Activated T-cell treated with anti-CD3 and anti-CD28 coated beads, Interleukin-2, amount 50 U/mL, for 48 hours (primary cell): ENCODE measurements around the gene MATN1.

Experiments used
- DNase-seq, 2 experiments: peaks; one replicate each; pipeline ENCODE4 v3.0.0-alpha.2; 2020

MATN1 gene

GRCh38 chr1:30730346-30731108 is 7.1 kb upstream of the MATN1 start:
- no peak for DNase-seq

- DNase-seq, result no peak
Observed at GRCh38 chr1:30729901-30730300, 6.5 kb upstream of the MATN1 start.

GRCh38 chr1:30728832-30729638 is 5.7 kb upstream of the MATN1 start:
- no peak for DNase-seq

- no peak for DNase-seq
Observed at GRCh38 chr1:30728340-30728739, 5.0 kb upstream of the MATN1 start.

GRCh38 chr1:30727824-30728223 is 4.4 kb upstream of the MATN1 start:
- DNase-seq, result no peak

GRCh38 chr1:30726773-30727684 is 3.6 kb upstream of the MATN1 start:
- no peak for DNase-seq

GRCh38 chr1:30726236-30726635 is 2.9 kb upstream of the MATN1 start:
- DNase-seq, result no peak

GRCh38 chr1:30725450-30726095 is 2.2 kb upstream of the MATN1 start:
- DNase-seq, result no peak

- DNase-seq, result no peak
Observed at GRCh38 chr1:30724655-30725421, 1.5 kb upstream of the MATN1 start.

GRCh38 chr1:30724175-30724574 is 790 bp upstream of the MATN1 start:
- no peak for DNase-seq

- DNase-seq, result no peak
Observed at GRCh38 chr1:30721812-30722537, 1.4 kb downstream of the MATN1 start.

- no peak for DNase-seq
Observed at GRCh38 chr1:30721341-30721793, 2.0 kb downstream of the MATN1 start.

GRCh38 chr1:30720271-30721223 is 2.8 kb downstream of the MATN1 start:
- no peak for DNase-seq

- DNase-seq, result no peak
Observed at GRCh38 chr1:30719406-30720270, 3.7 kb downstream of the MATN1 start.

- peak; percentile 94 for DNase-seq
Observed at GRCh38 chr1:30718636-30719405, 4.6 kb downstream of the MATN1 start.

- DNase-seq, result peak; percentile 100
Observed at GRCh38 chr1:30718091-30718635, 5.2 kb downstream of the MATN1 start.

- no peak for DNase-seq
Observed at GRCh38 chr1:30716646-30717045, 6.7 kb downstream of the MATN1 start.

- no peak for DNase-seq
Observed at GRCh38 chr1:30715886-30716285, 7.5 kb downstream of the MATN1 start.
